RWPE1 (cell line): ENCODE data around the gene RWDD3.

Experiments used
- CTCF ChIA-PET: fragments of 350-600 bp; sonication (Branson Sonifier 250); formaldehyde crosslinking; extraction: SDS; loops from one replicate; lab custom pipeline; 2021; lab: Yijun Ruan, JAX
- POLR2A ChIA-PET: fragments of 400-600 bp; formaldehyde crosslinking; extraction: SDS; loops from one replicate; lab custom pipeline; 2020; ENCODE audit warnings: antibody characterized with exemption; ENCODE audit not compliant: low non-redundant PET; lab: Yijun Ruan, JAX
- DNase-seq: peaks from one replicate; pipeline ENCODE4 v3.0.0; 2012; ENCODE audit warnings: low spot score
- H3K27ac ChIP-seq: fragments of 450-650 bp; 2 replicates; pipeline ENCODE4 v1.5.1; 2017
- CTCF ChIP-seq: fragments of 450-650 bp; conservative IDR thresholded peaks from 2 replicates; pipeline ENCODE4 v1.5.1; 2017; ENCODE audit warnings: low read depth, mild to moderate bottlenecking

The RWDD3 gene

GRCh38 chr1:95233319-95233736 lies 682 bp upstream of the RWDD3 start:
- CTCF ChIA-PET = interaction anchor here (0.6 to 1.4 kb wide), 8 partner anchors 10 to 379 kb away, joined by 3 to 9 read pairs (median 6); partner anchors contain the start of gene TLCD4
- TF ChIP-seq CTCF = no peak
- no peak for DNase-seq
- H3K27ac ChIP-seq = peak overlapping the region; percentile 71
- POLR2A ChIA-PET = interaction anchor here (0.6 to 1.2 kb wide), 3 partner anchors 10 to 160 kb away, joined by 3 to 9 read pairs (median 4); partner anchors contain the start of gene ALG14

- ChIA-PET POLR2A (no interaction called here), CTCF (no interaction called here)
These were observed 3.0 kb downstream of the RWDD3 start for GRCh38 chr1:95236784-95237575.

GRCh38 chr1:95237981-95238703 lies 4.1 kb downstream of the RWDD3 start:
- no peak for TF ChIP-seq CTCF
- no peak for DNase-seq
- ChIA-PET CTCF (no interaction called here), POLR2A (no interaction called here)
- no peak overlapping the region for H3K27ac ChIP-seq

More at GRCh38 chr1:95236784-95237575, 3.0 kb downstream of the RWDD3 start:
- no peak for TF ChIP-seq CTCF
- DNase-seq = no peak
- H3K27ac ChIP-seq = no peak overlapping the region

- no peak for DNase-seq
- POLR2A ChIA-PET = no interaction called here
- no peak overlapping the region for H3K27ac ChIP-seq
- no peak for TF ChIP-seq CTCF
- CTCF ChIA-PET = interaction anchor here (2.5 kb wide), 1 partner anchor 11 kb away, joined by 6 read pairs; the partner anchor contains the start of gene RWDD3
These were observed 11.0 kb downstream of the RWDD3 start for GRCh38 chr1:95245029-95245428.

GRCh38 chr1:95246511-95246910 lies 12.5 kb downstream of the RWDD3 start:
- TF ChIP-seq CTCF = no peak
- POLR2A ChIA-PET = no interaction called here
- CTCF ChIA-PET = interaction anchor here (0.7 kb wide), 1 partner anchor 46 kb away, joined by 3 read pairs; no protein-coding TSS in a partner anchor
- H3K27ac ChIP-seq = no peak overlapping the region
- DNase-seq = no peak

GRCh38 chr1:95247607-95248006 lies 13.6 kb downstream of the RWDD3 start:
- CTCF ChIA-PET = no interaction called here
- POLR2A ChIA-PET = no interaction called here
- TF ChIP-seq CTCF = no peak
- no peak overlapping the region for H3K27ac ChIP-seq
- no peak for DNase-seq
